HepG2 (cell line): Measurements from ENCODE around the gene PDHX. TPM values are rescaled to one million over a fixed set of nuclear protein-coding genes. Genes with fewer than 3 reads are reported as not detected.

ENCODE experiments used
- CHCHD3 ChIP-seq: sonication (generic); formaldehyde crosslinking; IDR thresholded peaks from 2 replicates; pipeline ENCODE4 v1.8.0; 2022; ENCODE audit warnings: mild to moderate bottlenecking, missing genetic modification reagents, moderate library complexity
- GLI4 ChIP-seq: sonication (generic); formaldehyde crosslinking; IDR thresholded peaks from 2 replicates; pipeline ENCODE4 v1.5.1; 2020; ENCODE audit warnings: missing genetic modification reagents, mild to moderate bottlenecking, moderate library complexity, borderline replicate concordance
- GLMP ChIP-seq: sonication (generic); formaldehyde crosslinking; IDR thresholded peaks from 2 replicates; pipeline ENCODE4 v1.9.0; 2021; ENCODE audit warnings: missing genetic modification reagents, mild to moderate bottlenecking, borderline replicate concordance
- MAFF ChIP-seq: IDR thresholded peaks from 2 replicates; pipeline ENCODE4 v1.6.1; 2011; ENCODE audit warnings: low read depth, low read length, improper control_type of control experiment
- MED1 ChIP-seq: sonication (generic); formaldehyde crosslinking; IDR thresholded peaks from 2 replicates; pipeline ENCODE4 v1.4.0; 2020; ENCODE audit warnings: missing genetic modification reagents
- MXI1 ChIP-seq: IDR thresholded peaks from 3 replicates; pipeline ENCODE4 v1.6.1; 2012; ENCODE audit warnings: low read depth, low read length, inconsistent platforms, borderline replicate concordance
- SMAD9 ChIP-seq: sonication (generic); formaldehyde crosslinking; IDR thresholded peaks from 2 replicates; pipeline ENCODE4 v1.5.1; 2020; ENCODE audit warnings: mild to moderate bottlenecking, missing genetic modification reagents
- TARDBP ChIP-seq: sonication (generic); formaldehyde crosslinking; IDR thresholded peaks from 2 replicates; pipeline ENCODE4 v1.8.0; 2022; ENCODE audit warnings: mild to moderate bottlenecking, missing genetic modification reagents
- TEAD3 ChIP-seq: optimal IDR thresholded peaks from 2 replicates; pipeline ENCODE3; 2016; ENCODE audit warnings: borderline replicate concordance
- ZBTB3 ChIP-seq: sonication (generic); formaldehyde crosslinking; IDR thresholded peaks from 2 replicates; pipeline ENCODE4 v1.4.0; 2020; ENCODE audit warnings: low read depth, mild to moderate bottlenecking, moderate library complexity, missing genetic modification reagents, borderline replicate concordance
- ZBTB7A ChIP-seq: sonication (generic); formaldehyde crosslinking; IDR thresholded peaks from 2 replicates; pipeline ENCODE4 v1.8.0; 2022; ENCODE audit warnings: mild to moderate bottlenecking, missing genetic modification reagents
- ZFX ChIP-seq: sonication (generic); formaldehyde crosslinking; IDR thresholded peaks from 2 replicates; pipeline ENCODE4 v1.4.0; 2020; ENCODE audit warnings: mild to moderate bottlenecking, low read depth, missing genetic modification reagents, moderate library complexity
- ZNF10 ChIP-seq: sonication (generic); formaldehyde crosslinking; IDR thresholded peaks from 2 replicates; pipeline ENCODE4 v1.4.0; 2020; ENCODE audit warnings: mild to moderate bottlenecking, low read depth, missing genetic modification reagents, borderline replicate concordance
- ZNF30 ChIP-seq: sonication (generic); formaldehyde crosslinking; IDR thresholded peaks from 2 replicates; pipeline ENCODE4 v1.5.0; 2020; ENCODE audit warnings: mild to moderate bottlenecking, missing genetic modification reagents
- ZNF446 ChIP-seq: sonication (generic); formaldehyde crosslinking; IDR thresholded peaks from 2 replicates; pipeline ENCODE4 v1.5.0; 2020; ENCODE audit warnings: mild to moderate bottlenecking, missing genetic modification reagents
- ZNF512 ChIP-seq: sonication (generic); formaldehyde crosslinking; IDR thresholded peaks from 2 replicates; pipeline ENCODE4 v1.4.0; 2020; ENCODE audit warnings: mild to moderate bottlenecking, missing genetic modification reagents
- ZNF577 ChIP-seq: sonication (generic); formaldehyde crosslinking; IDR thresholded peaks from 2 replicates; pipeline ENCODE4 v1.4.0; 2020; ENCODE audit warnings: mild to moderate bottlenecking, low read depth, missing genetic modification reagents, borderline replicate concordance
- ZSCAN21 ChIP-seq: sonication (generic); formaldehyde crosslinking; IDR thresholded peaks from 2 replicates; pipeline ENCODE4 v1.8.0; 2022; ENCODE audit warnings: mild to moderate bottlenecking, missing genetic modification reagents, moderate library complexity, borderline replicate concordance
- ZSCAN9 ChIP-seq: IDR thresholded peaks from 2 replicates; pipeline ENCODE4 v1.6.1; 2016; ENCODE audit warnings: borderline replicate concordance
- polyA plus RNA-seq, 8 experiments: library from polyadenylated mRNA; depleted of rRNA in 3 of 8; stranded (reverse) in 7 of 8; unstranded in 1 of 8; fragments of >200 nt; fragmentation: Illumina TruSeq in 4 of 8; extraction: Trizol in 4 of 8; gene quantifications; 2 replicates each; pipeline versions ENCODE4 v1.2.1 to v1.2.3, GENCODE V29; 2011 to 2016; ENCODE audit warnings: low read depth in 4 of 8, missing spikeins in 1 of 8, mixed read lengths in 1 of 8; ENCODE audit not compliant: insufficient read depth in 1 of 8
- total RNA-seq, 5 experiments: library from RNA; depleted of rRNA; stranded (reverse); fragments of >200 nt; fragmentation: Illumina TruSeq; extraction: Trizol; gene quantifications; 2 replicates each; pipeline ENCODE4 v1.2.3, GENCODE V29; 2016; ENCODE audit warnings: low read depth in 1 of 5
- TF ChIP-seq, protein P1 (sequence below), 2 experiments: sonication (generic) in 1 of 2; formaldehyde crosslinking in 1 of 2; IDR thresholded peaks; 2 replicates each; pipeline versions ENCODE4 v1.5.1 to v1.6.1; 2011 to 2020; ENCODE audit warnings: borderline replicate concordance in 1 of 2, low read depth in 1 of 2, low read length in 1 of 2, mild to moderate bottlenecking in 1 of 2, missing genetic modification reagents in 1 of 2, moderate library complexity in 1 of 2
- TF ChIP-seq, protein P2 (sequence below): sonication (generic); formaldehyde crosslinking; IDR thresholded peaks from 2 replicates; pipeline ENCODE4 v1.5.0; 2020; ENCODE audit warnings: mild to moderate bottlenecking, missing genetic modification reagents

The PDHX gene
- total and polyA plus RNA-seq, 2 of the 13 experiments (the other 11 are each of a cell fraction or from before 2014, with no cell fraction given): 41.0 to 73.8 TPM

DNA sequence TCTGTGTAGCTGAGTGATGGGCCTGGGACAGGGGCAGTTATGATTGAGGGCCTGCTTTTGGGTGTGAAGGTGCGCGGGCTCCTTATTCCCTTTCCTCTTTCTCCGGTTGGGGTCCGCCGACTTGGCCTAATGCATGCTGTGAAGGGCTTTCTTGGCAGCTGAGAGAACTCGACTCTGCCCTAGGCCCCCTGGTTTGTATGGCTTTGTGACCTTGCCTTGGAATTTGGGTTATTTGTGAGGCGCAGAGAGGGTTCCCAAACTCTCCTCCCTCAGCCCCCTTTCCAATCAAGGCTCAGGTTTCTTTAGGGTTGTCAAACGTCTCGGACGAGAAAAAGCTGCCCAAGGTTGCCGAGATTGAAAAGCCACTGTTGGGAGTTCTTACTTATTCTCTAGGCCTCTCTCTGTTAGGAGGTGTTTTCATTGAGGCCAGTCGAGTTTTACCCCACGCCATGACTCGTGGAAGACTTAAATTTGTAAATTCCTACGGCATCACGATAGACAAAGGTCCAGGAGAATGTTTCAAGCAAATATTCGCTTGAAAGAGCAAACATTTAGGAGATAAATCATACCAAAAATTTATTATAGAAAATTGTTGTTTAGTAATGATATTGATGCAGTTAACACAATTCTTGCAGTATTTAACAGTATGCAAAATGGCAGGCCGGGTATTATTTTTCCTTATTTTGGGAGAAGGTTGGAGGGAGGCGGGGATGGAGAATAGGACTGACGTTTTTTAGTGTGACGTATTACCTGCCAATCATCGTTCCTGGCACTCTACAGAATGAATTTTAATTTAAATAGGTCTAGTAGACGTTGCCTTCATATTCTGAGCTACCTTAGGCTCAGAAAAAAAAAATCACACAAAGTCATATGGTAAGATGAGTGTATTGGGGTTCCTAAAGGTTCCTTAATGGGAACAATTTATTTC, 689 bp downstream of the PDHX start (continued):
- no peak for TF ChIP-seq ZBTB7A (CRISPR knock-in tag)
- TF ChIP-seq CHCHD3 (CRISPR knock-in tag): no peak
- no peak for TF ChIP-seq ZNF10 (CRISPR knock-in tag)
- TF ChIP-seq ZNF577 (CRISPR knock-in tag): no peak
- TF ChIP-seq, protein P1, sequence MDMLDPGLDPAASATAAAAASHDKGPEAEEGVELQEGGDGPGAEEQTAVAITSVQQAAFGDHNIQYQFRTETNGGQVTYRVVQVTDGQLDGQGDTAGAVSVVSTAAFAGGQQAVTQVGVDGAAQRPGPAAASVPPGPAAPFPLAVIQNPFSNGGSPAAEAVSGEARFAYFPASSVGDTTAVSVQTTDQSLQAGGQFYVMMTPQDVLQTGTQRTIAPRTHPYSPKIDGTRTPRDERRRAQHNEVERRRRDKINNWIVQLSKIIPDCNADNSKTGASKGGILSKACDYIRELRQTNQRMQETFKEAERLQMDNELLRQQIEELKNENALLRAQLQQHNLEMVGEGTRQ (IDR thresholded peaks at IDR 0.05; ENCODE audit: low read depth, low read length): no peak
- TF ChIP-seq, protein P1 (CRISPR knock-in tag; IDR thresholded peaks at IDR 0.05; ENCODE audit: borderline replicate concordance): 0 out of 2 replicates have a peak, but pooled peaks have one; percentile 7
- no peak for TF ChIP-seq MED1
- no peak for TF ChIP-seq GLMP (CRISPR knock-in tag)
- TF ChIP-seq ZFX (CRISPR knock-in tag): peak; percentile 17; the same call in 1 of the 2 replicates
- no peak for TF ChIP-seq GLI4 (CRISPR knock-in tag)
- TF ChIP-seq ZSCAN21: no peak
- peak; percentile 5 for TF ChIP-seq TEAD3 (CRISPR knock-in tag)
- TF ChIP-seq ZNF446 (CRISPR knock-in tag): 0 out of 2 replicates have a peak, but pooled peaks have one; percentile 47
- no peak for TF ChIP-seq SMAD9 (CRISPR knock-in tag)
- no peak for TF ChIP-seq MAFF
- TF ChIP-seq ZNF30 (CRISPR knock-in tag): no peak
- TF ChIP-seq TARDBP: peak; percentile 40; the same call in 1 of the 2 replicates
- no peak for TF ChIP-seq MXI1
- no peak for TF ChIP-seq ZNF512 (CRISPR knock-in tag)
- TF ChIP-seq ZBTB3 (CRISPR knock-in tag): 0 out of 2 replicates have a peak, but pooled peaks have one; percentile 5
- TF ChIP-seq ZSCAN9 (CRISPR knock-in tag): no peak
- TF ChIP-seq, protein P2, sequence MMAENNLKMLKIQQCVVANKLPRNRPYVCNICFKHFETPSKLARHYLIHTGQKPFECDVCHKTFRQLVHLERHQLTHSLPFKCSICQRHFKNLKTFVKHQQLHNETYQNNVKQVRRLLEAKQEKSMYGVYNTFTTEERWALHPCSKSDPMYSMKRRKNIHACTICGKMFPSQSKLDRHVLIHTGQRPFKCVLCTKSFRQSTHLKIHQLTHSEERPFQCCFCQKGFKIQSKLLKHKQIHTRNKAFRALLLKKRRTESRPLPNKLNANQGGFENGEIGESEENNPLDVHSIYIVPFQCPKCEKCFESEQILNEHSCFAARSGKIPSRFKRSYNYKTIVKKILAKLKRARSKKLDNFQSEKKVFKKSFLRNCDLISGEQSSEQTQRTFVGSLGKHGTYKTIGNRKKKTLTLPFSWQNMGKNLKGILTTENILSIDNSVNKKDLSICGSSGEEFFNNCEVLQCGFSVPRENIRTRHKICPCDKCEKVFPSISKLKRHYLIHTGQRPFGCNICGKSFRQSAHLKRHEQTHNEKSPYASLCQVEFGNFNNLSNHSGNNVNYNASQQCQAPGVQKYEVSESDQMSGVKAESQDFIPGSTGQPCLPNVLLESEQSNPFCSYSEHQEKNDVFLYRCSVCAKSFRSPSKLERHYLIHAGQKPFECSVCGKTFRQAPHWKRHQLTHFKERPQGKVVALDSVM (CRISPR knock-in tag): 0 out of 2 replicates have a peak, but pooled peaks have one; percentile 2
